GM12891 (cell line): Measurements from ENCODE around the gene TP53BP2.

Experiments used
- DNase-seq: peaks from one replicate; pipeline ENCODE4 v3.0.0; 2011; ENCODE audit warnings: low spot score; ENCODE audit not compliant: insufficient read length
- FAIRE-seq: peaks from 2 replicates; lab custom pipeline; 2011; peaks lifted over from hg19 to GRCh38; lab: Jason Lieb, UNC
- PAX5 ChIP-seq: IDR thresholded peaks from 2 replicates; pipeline ENCODE4 v1.6.1; 2011; ENCODE audit warnings: low read length, moderate library complexity, mild to moderate bottlenecking; ENCODE audit not compliant: insufficient read depth, severe bottlenecking
- POLR2A ChIP-seq: IDR thresholded peaks from 2 replicates; pipeline ENCODE4 v1.6.1; 2011; ENCODE audit warnings: low read depth, low read length, control low read depth
- POLR2AphosphoS5 ChIP-seq: IDR thresholded peaks from 2 replicates; pipeline ENCODE4 v1.6.1; 2011; ENCODE audit warnings: low read depth, low read length, control low read depth
- POU2F2 ChIP-seq: IDR thresholded peaks from 2 replicates; pipeline ENCODE4 v1.6.1; 2011; ENCODE audit warnings: low read depth, mild to moderate bottlenecking, control low read depth, low read length, moderate library complexity
- SPI1 ChIP-seq: IDR thresholded peaks from 2 replicates; pipeline ENCODE4 v1.6.1; 2011; ENCODE audit warnings: low read depth, low read length, control low read depth
- TAF1 ChIP-seq: IDR thresholded peaks from 2 replicates; pipeline ENCODE4 v1.6.1; 2011; ENCODE audit warnings: low read depth, low read length, control low read depth

The TP53BP2 gene

DNA sequence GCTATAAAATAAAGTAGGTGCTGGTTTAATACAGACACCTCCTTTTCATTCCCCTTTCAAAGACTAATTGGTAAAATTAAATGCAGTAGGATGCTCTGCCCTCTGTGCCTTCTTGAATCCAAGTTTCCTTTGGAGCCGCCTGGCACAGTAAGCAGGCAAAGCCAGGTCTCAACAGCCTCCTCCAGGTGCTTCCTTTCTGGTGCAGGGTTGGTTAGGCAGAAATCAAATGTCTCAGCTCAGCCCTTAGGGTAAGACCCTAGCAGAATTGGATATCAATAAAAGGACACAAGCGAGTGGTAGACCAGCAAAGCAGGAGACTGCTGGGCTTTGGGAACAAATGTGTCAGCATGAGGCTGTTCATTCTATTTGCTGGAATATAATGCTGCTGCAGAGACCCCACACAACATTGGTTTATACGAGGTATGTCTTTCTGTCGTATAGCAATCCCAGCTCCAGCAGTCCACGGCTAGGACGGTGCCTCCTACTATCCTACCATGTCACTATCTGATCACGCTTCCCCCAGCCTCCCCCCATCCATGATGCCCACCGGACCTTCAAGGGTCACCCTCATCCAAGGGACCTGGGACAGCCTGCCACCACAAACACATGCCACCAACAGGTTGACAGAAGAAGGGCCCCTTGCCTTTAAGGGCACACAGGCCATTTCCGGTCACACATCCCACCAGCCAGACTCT, 75.0 kb downstream of the TP53BP2 start:
- FAIRE-seq (no peak), DNase-seq (no peak)
- no peak for TF ChIP-seq SPI1

DNA sequence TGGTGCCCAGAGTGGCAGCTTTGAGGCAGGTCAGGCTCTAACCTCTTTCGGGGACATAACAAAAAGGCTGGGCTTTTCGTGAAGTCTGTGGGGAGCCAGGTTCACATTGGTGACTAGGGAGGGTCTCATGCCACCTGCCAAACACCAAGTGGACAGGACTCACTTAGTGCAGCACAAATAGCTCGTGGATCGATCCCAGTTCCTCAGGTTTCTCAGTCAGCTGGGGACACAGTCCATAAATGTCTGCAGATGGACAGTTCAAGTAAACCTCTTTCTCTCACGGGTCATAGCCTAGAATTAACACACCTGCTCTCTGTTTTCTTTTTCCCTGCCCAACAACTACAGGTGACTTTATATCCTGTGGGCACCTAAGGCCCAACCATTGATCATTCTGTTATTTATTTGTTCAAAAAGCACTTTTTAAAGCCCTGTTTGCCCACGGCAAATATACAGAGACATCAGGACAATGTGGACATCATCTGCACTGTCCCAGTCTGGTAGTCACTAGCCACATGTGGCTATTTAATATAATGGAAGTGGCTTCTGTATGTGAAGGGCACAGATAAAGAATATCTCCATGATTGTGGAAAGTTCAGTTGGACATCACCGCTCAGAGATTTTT, 79.9 kb downstream of the TP53BP2 start:
- TF ChIP-seq TAF1 = no peak
- no peak for TF ChIP-seq POU2F2
- TF ChIP-seq POLR2AphosphoS5 = no peak
- TF ChIP-seq PAX5 = no peak
- no peak for TF ChIP-seq POLR2A
- no peak for TF ChIP-seq SPI1
- no peak for DNase-seq
- FAIRE-seq = no peak

DNA sequence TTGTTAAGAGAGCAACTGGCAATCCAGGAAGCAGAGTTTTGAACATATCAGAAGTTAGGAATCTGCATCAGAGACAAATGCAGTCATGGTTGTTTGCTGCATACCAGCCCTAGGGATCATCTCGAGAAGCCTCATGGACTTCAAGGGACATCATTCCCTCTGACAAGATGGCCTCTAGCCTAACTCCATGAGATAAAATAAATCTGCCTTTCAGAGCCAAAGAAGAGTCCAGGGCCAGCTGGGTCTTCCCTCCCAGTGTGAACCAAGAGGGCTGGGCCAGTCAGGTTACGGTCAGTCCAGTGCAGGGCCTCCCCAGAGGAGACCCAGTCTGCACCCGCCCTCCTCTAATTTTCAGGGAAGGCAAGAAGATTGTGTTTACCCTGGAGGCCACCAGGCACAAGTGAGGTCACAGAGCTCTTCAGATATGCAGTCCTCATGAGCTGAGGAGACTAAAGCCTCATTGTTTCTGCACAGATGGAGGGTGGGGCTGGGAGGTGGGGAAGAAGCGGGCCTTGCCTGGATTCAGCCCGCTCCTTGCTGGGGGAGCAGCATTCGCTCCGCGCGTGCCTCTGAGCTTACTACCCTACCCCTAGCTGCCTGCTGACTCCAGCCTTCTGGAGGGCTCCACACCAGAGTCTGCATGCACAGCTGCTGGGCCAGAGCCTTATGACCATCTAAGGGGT, 80.6 kb downstream of the TP53BP2 start:
- DNase-seq (no peak), FAIRE-seq (no peak)
- TF ChIP-seq POU2F2 = no peak

DNA sequence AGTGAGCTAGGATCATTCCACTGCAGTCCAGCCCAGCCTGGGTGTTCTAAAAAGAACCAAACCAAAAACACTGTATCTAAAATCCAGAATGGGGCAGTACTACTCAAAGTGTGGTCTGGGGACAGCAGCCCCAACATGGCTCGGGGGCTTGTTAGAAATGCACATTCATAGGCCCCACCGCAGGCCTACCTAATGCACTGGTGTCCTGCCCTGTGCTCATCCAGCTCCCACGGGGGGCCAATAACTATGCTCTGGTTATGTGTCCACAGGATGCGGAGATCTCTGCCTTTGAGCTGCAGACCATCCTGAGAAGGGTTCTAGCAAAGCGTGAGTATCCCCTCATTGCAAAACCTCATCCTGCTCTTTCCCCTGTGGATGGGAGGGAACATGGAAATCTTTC, 81.9 kb downstream of the TP53BP2 start:
- no peak for FAIRE-seq
- no peak for DNase-seq
- no peak for TF ChIP-seq SPI1
- TF ChIP-seq TAF1 = no peak
- no peak for TF ChIP-seq POLR2A
- TF ChIP-seq POU2F2 = no peak
- TF ChIP-seq PAX5 = no peak
- TF ChIP-seq POLR2AphosphoS5 = no peak

DNA sequence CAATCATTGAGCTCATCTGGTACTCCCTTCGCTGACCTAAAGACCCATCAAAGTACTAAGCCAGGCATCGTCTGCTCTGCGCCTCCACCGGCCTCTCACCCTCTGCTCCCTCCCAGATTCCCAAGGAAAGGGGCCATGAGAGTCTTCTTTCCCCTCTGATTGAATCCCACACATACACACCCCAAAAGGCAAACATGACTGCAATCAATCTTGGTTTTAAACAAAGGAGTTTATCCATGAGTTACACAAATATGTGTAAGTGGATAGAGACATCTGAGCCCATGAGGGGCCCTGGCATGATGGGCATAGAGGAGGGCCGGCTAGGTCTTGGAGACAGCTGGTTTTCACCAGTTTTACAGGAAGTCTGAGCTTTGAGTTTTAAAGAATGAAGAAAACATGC, 82.5 kb downstream of the TP53BP2 start:
- TF ChIP-seq POU2F2 (no peak), TAF1 (no peak), PAX5 (no peak), POLR2AphosphoS5 (no peak), POLR2A (no peak), SPI1 (no peak)
- FAIRE-seq (no peak), DNase-seq (no peak)

DNA sequence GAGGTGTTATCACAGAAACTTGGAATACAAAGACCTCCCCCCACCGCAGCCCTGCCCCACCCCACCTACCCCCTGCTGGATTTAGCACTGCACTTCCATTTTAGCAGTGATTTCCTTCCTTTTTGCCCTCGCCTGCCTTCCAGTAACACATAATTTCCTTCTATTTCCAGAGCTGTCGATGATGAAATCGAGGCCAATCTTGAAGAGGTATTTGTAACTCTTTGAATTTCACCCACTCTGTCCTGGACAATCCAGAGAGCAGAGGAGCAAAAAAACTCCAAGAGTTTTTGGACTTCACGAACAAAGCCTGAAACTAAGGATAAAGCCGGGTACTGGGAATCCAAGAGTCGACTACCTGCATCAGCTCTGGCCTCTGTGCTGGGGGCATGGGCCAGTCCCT, 84.3 kb downstream of the TP53BP2 start:
- TF ChIP-seq POLR2A (no peak), POU2F2 (no peak), TAF1 (no peak), SPI1 (no peak), PAX5 (no peak), POLR2AphosphoS5 (no peak)
- FAIRE-seq (no peak), DNase-seq (no peak)

DNA sequence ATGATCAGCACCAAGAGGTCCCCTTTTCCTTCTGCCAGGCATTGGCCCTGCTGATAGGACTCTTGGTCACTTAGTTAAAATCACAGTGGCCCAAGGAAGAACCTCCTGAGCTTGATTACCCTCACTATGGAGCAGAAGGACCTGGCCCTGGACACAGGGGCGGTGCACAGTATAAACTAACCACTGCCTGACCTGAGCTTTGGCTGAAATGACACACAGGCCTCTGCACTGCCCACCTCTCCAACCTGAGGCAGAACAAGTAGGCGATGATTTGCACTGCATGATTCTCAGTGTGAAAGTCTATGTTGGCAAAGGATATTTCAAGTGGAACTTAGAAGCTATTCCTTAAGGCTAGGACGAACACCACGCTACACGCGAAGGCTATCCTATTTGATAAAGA, 84.9 kb downstream of the TP53BP2 start:
- no peak for DNase-seq
- FAIRE-seq = no peak
- TF ChIP-seq POLR2A = no peak
- no peak for TF ChIP-seq POLR2AphosphoS5
- TF ChIP-seq SPI1 = no peak
- no peak for TF ChIP-seq TAF1
- TF ChIP-seq POU2F2 = no peak
- TF ChIP-seq PAX5 = no peak

DNA sequence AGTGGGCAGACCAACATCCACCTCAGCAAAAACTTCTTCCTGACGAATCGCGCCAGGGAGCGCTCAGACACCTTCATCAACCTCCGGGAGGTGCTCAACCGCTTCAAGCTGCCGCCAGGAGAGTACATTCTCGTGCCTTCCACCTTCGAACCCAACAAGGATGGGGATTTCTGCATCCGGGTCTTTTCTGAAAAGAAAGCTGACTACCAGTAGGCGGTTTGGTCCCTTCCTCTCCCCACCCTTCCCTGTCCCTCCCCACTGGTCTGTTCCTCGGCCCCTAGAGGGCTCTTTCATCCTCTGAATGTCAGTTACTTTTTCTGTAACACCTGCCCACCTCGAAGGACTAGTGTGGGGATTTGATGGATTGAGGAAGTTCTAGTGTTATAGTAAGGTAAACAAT, 86.5 kb downstream of the TP53BP2 start:
- FAIRE-seq (no peak), DNase-seq (no peak)
- no peak for TF ChIP-seq POLR2AphosphoS5

DNA sequence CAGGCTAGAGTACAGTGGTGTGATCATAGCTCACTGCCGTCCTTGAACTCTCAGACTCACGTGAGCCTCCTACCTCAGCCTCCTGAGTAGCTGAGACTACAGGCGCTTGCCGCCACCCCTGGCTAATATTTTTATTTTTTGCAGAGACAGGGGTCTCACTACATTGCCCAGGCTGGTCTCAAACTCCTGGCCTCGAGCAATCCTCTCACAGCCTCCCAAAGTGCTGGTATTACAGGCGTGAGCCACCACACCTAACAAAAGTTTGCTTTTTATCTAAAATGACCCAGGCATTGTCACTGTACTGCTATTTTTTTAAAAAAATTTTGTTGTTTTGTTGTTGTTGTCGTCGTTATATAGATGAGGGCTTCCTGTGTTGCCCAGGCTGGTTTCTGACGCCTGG, 87.0 kb downstream of the TP53BP2 start:
- FAIRE-seq (no peak), DNase-seq (no peak)
- TF ChIP-seq PAX5 (no peak), TAF1 (no peak), SPI1 (no peak), POLR2AphosphoS5 (no peak), POU2F2 (no peak), POLR2A (no peak)

DNA sequence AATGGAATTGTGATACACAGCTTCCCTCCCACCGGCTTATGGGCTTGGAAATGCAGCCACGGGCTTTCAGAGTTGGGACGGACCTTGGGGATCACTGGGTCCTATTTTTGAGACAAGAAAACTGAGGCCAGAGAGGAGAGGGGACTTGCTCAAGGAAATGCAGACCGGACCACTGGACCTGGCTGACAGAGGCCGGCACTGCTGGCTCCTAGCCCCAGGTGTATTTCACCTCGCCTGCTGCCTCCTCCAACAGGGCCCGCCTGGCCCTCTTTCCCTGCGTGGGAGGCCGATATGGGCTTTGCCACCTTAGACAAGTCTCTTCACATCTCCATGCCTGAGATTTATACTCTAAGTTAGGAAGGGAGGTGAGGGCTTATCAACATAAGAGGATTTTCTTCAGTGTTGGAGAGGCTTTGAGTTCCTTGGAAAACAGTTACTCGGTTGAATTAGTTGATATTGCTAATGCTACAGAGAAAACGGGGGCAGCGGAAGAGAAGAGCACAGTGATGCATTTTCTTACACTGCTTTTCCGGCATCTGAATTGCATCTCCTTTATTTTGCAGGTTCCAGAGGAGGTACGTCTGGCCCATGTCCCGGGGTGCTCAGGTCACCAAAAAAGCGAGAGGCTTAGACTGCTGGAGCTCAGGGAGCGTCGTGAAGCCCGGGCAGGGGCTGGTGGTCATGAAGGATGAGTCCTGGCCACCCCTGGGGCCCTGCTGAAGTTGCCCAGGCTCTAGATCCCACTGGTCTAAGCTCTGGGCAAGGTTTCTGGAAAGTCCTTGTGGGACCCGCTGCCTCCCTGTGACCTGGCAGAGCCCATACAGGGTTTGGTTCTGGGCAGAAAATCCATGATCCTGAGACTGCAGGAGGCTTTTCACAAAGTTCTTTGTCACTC, 88.7 kb downstream of the TP53BP2 start:
- TF ChIP-seq TAF1 = no peak
- no peak for TF ChIP-seq PAX5
- no peak for TF ChIP-seq POLR2A
- TF ChIP-seq POU2F2 = no peak
- no peak for TF ChIP-seq SPI1
- TF ChIP-seq POLR2AphosphoS5 = no peak
- no peak for DNase-seq
- FAIRE-seq = no peak
